Fibroblast of lung (primary cell): Measurements from ENCODE around the gene JAKMIP1. TPM values are rescaled to one million over a fixed set of nuclear protein-coding genes. Genes with fewer than 3 reads are reported as not detected.

ENCODE experiments used
- DNase-seq, 2 donors: peaks; one replicate each; pipeline versions ENCODE4 v3.0.0 to v3.0.0-alpha.2; 2010; ENCODE audit warnings: low read depth in 2 of 2
- H2AFZ ChIP-seq: 2 replicates; pipeline ENCODE4 v1.5.1; 2012; ENCODE audit warnings: low read length, control low read depth, inconsistent platforms
- H3K27ac ChIP-seq: 2 replicates; pipeline ENCODE4 v1.5.1; 2011; ENCODE audit warnings: low read length, control low read depth; ENCODE audit not compliant: insufficient read depth
- H3K27me3 ChIP-seq: 2 replicates; pipeline ENCODE4 v1.5.1; 2011; ENCODE audit warnings: mild to moderate bottlenecking, low read length; ENCODE audit not compliant: control insufficient read depth, insufficient read depth
- H3K36me3 ChIP-seq: 2 replicates; pipeline ENCODE4 v1.5.1; 2011; ENCODE audit warnings: low read length; ENCODE audit not compliant: control insufficient read depth, insufficient read depth
- H3K4me1 ChIP-seq: 2 replicates; pipeline ENCODE4 v1.5.1; 2011; ENCODE audit warnings: low read length; ENCODE audit not compliant: control insufficient read depth, insufficient read depth; ENCODE audit errors: extremely low read depth
- H3K4me2 ChIP-seq: 2 replicates; pipeline ENCODE4 v1.5.1; 2011; ENCODE audit warnings: low read length, control low read depth; ENCODE audit not compliant: insufficient read depth; ENCODE audit errors: extremely low read depth
- H3K4me3 ChIP-seq, 4 experiments: fragments of 200-600 bp in 1 of 4; sonication (generic) in 1 of 4; replicated peaks in 1 of 4; 2 replicates each; pipeline ENCODE4 v1.5.1; 2011 to 2016; ENCODE audit warnings: low read length in 4 of 4, low read depth in 3 of 4, mild to moderate bottlenecking in 3 of 4, control low read depth in 2 of 4, inconsistent platforms in 1 of 4, mixed read lengths in 1 of 4; ENCODE audit not compliant: insufficient read depth in 1 of 4; ENCODE audit errors: control extremely low read depth in 1 of 4
- H3K79me2 ChIP-seq: 2 replicates; pipeline ENCODE4 v1.5.1; 2012; ENCODE audit warnings: mild to moderate bottlenecking, low read length, inconsistent platforms; ENCODE audit not compliant: control insufficient read depth, insufficient read depth
- H3K9ac ChIP-seq: 2 replicates; pipeline ENCODE4 v1.5.1; 2011; ENCODE audit warnings: mild to moderate bottlenecking, low read length, control low read depth; ENCODE audit not compliant: insufficient read depth
- H3K9me3 ChIP-seq: 2 replicates; pipeline ENCODE4 v1.5.1; 2012; ENCODE audit warnings: low read depth, low read length; ENCODE audit not compliant: control insufficient read depth, insufficient read depth
- H4K20me1 ChIP-seq: 2 replicates; pipeline ENCODE4 v1.5.1; 2011; ENCODE audit warnings: low read length; ENCODE audit not compliant: control insufficient read depth, insufficient read depth; ENCODE audit errors: extremely low read depth
- CTCF ChIP-seq, 2 donors: IDR thresholded peaks in 1 of 2; conservative IDR thresholded peaks in 1 of 2; 1 replicate in 1 of 2; 2 replicates in 1 of 2; pipeline ENCODE4 v1.5.1; 2011 to 2012; ENCODE audit warnings: low read length in 2 of 2, control low read depth in 1 of 2, inconsistent platforms in 1 of 2, low read depth in 1 of 2, mild to moderate bottlenecking in 1 of 2
- EZH2 ChIP-seq: IDR thresholded peaks from 2 replicates; pipeline ENCODE4 v1.5.1; 2012; ENCODE audit warnings: low read length, control low read depth, mild to moderate bottlenecking; ENCODE audit errors: missing control alignments
- polyA plus RNA-seq, 2 donors: library from polyadenylated mRNA; depleted of rRNA in 1 of 2; stranded (reverse) in 1 of 2; unstranded in 1 of 2; fragments of >200 nt; gene quantifications; 2 replicates each; pipeline ENCODE4 v1.2.1, GENCODE V29; 2011 to 2012; ENCODE audit warnings: missing spikeins in 1 of 2
- total RNA-seq: library from RNA; depleted of rRNA; stranded (reverse); fragments of >200 nt; gene quantifications from 2 replicates; pipeline ENCODE4 v1.2.1, GENCODE V29; 2014

JAKMIP1 gene
- total and polyA plus RNA-seq, 2 donors (not counting 1 experiment from before 2014, with no cell fraction given), result not detected

GRCh38 chr4:6233929-6234328, 33.6 kb upstream of the JAKMIP1 start:
- Histone ChIP-seq H2AFZ (no peak overlapping the region), H3K9ac (no peak overlapping the region), H3K4me3 (no peak overlapping the region), H3K27ac (no peak overlapping the region), H3K4me1 (no peaks in the 10 kb centered on the region), H3K4me2 (no peak overlapping the region), H4K20me1 (no peaks in the 10 kb centered on the region), H3K9me3 (no peaks in the 10 kb centered on the region), H3K27me3 (no peaks in the 10 kb centered on the region), H3K36me3 (no peaks in the 10 kb centered on the region), H3K79me2 (no peaks in the 10 kb centered on the region)
- DNase-seq, result no peak
- TF ChIP-seq CTCF (conservative IDR thresholded peaks at IDR 0.05 in 1 of 2, IDR thresholded peaks at IDR 0.05 in 1 of 2; ENCODE audit: low read depth in 1 of 2, low read length in 2 of 2), result no peak
- no peak for TF ChIP-seq EZH2

GRCh38 chr4:6232836-6233785, 32.8 kb upstream of the JAKMIP1 start:
- Histone ChIP-seq H3K27me3 (no peaks in the 10 kb centered on the region), H3K4me2 (no peak overlapping the region), H3K9me3 (no peaks in the 10 kb centered on the region), H3K36me3 (no peaks in the 10 kb centered on the region), H4K20me1 (no peaks in the 10 kb centered on the region), H3K9ac (no peak overlapping the region), H2AFZ (no peak overlapping the region), H3K4me3 (no peak overlapping the region), H3K79me2 (no peaks in the 10 kb centered on the region), H3K4me1 (no peaks in the 10 kb centered on the region), H3K27ac (no peak overlapping the region)
- DNase-seq, result no peak
- TF ChIP-seq EZH2, result no peak
- no peak for TF ChIP-seq CTCF (conservative IDR thresholded peaks at IDR 0.05 in 1 of 2, IDR thresholded peaks at IDR 0.05 in 1 of 2; ENCODE audit: low read depth in 1 of 2, low read length in 2 of 2)

- no peaks in the 10 kb centered on the region for H3K36me3 ChIP-seq
- DNase-seq, result no peak
- no peak overlapping the region for H3K4me2 ChIP-seq
These were observed 31.4 kb upstream of the JAKMIP1 start for GRCh38 chr4:6231663-6232165.

More at GRCh38 chr4:6231663-6232165, 31.4 kb upstream of the JAKMIP1 start:
- Histone ChIP-seq H4K20me1 (no peaks in the 10 kb centered on the region), H2AFZ (no peak overlapping the region), H3K4me1 (no peaks in the 10 kb centered on the region), H3K4me3 (no peak overlapping the region), H3K79me2 (no peaks in the 10 kb centered on the region), H3K27ac (no peak overlapping the region), H3K27me3 (no peaks in the 10 kb centered on the region), H3K9me3 (no peaks in the 10 kb centered on the region), H3K9ac (no peak overlapping the region)
- TF ChIP-seq CTCF (conservative IDR thresholded peaks at IDR 0.05 in 1 of 2, IDR thresholded peaks at IDR 0.05 in 1 of 2; ENCODE audit: low read depth in 1 of 2, low read length in 2 of 2) (no peak), EZH2 (no peak)
